ENCODE data around the gene MYO1D. TPM values are rescaled to one million over a fixed set of nuclear protein-coding genes. Genes with fewer than 3 reads are reported as not detected.

Gene MYO1D
- total RNA-seq, 2 donors from 2014 or later, result 42.9 to 43.7 TPM

DNA sequence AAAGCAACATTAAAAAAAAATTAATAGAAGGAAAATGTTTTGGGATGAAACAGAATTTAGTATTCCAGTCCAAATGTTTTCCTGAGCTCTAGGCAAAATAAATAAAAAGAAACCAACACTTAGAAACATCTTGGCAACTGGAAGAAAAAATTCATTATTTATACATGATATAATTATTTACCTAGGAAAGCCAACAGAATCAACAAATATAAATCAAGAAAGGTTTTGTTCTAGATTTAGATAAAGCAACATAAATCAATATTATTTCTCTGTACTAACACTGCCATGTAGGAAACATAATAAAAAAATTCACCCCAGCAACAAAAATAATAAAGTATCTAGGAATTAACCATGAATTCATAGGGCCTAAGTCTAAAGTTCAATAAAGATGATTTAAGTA, 167.4 kb downstream of the MYO1D start:
- H3K27me3 ChIP-seq (ENCODE audit: control insufficient read depth, insufficient read depth, low read length, poor library complexity, severe bottlenecking), result no peaks in the 10 kb centered on the region
- H3K4me3 ChIP-seq (ENCODE audit: low read length), result no peak overlapping the region
- Mint-ChIP-seq H3K27me3 (ENCODE audit: insufficient read depth) (no peaks in the 10 kb centered on the region), H3K27ac (no peak overlapping the region), H3K9me3 (peaks cover 13% of the 10 kb centered on the region), H3K36me3 (ENCODE audit: low read depth) (peaks cover 40% of the 10 kb centered on the region), H3K4me3 (no peak overlapping the region), H3K4me1 (no peaks in the 10 kb centered on the region)
- no peak for DNase-seq
- TF ChIP-seq CTCF (conservative IDR thresholded peaks at IDR 0.05), result no peak
- no peak overlapping the region for H3K27ac ChIP-seq (ENCODE audit: low read depth, low read length)
- H3K4me1 ChIP-seq (ENCODE audit: control insufficient read depth, insufficient read depth, low read length), result no peaks in the 10 kb centered on the region
- no peak overlapping the region for H3K9ac ChIP-seq (ENCODE audit: extremely low read depth, low read length, poor library complexity, severe bottlenecking)
- H3K36me3 ChIP-seq (ENCODE audit: control insufficient read depth, insufficient read depth, low read length), result peaks cover 4% of the 10 kb centered on the region
- no peaks in the 10 kb centered on the region for H3K9me3 ChIP-seq (ENCODE audit: control insufficient read depth, low read length)

- no peaks in the 10 kb centered on the region for H3K4me1 Mint-ChIP-seq
- H3K4me3 ChIP-seq (ENCODE audit: low read length), result no peak overlapping the region
- no peaks in the 10 kb centered on the region for H3K27me3 Mint-ChIP-seq (ENCODE audit: insufficient read depth)
- no peaks in the 10 kb centered on the region for H3K36me3 ChIP-seq (ENCODE audit: control insufficient read depth, insufficient read depth, low read length)
- DNase-seq, result no peak
- 100% methylated on average over 1 of the region's 1 CpG; no CpG with 5 or more reads in 1 of the 2 experiments for WGBS, 2 experiments (ENCODE audit: insufficient coverage in 1 of 2, insufficient read length in 1 of 2)
- no peaks in the 10 kb centered on the region for H3K4me1 ChIP-seq (ENCODE audit: control insufficient read depth, insufficient read depth, low read length)
- no peak for TF ChIP-seq CTCF (conservative IDR thresholded peaks at IDR 0.05)
- H3K4me3 Mint-ChIP-seq, result no peak overlapping the region
- H3K9ac ChIP-seq (ENCODE audit: extremely low read depth, low read length, poor library complexity, severe bottlenecking), result no peak overlapping the region
- H3K36me3 Mint-ChIP-seq (ENCODE audit: low read depth), result peaks cover 19% of the 10 kb centered on the region
- peaks cover 8% of the 10 kb centered on the region for H3K9me3 ChIP-seq (ENCODE audit: control insufficient read depth, low read length)
- H3K9me3 Mint-ChIP-seq, result peaks cover 6% of the 10 kb centered on the region
- H3K27ac Mint-ChIP-seq, result no peak overlapping the region
- no peak overlapping the region for H3K27ac ChIP-seq (ENCODE audit: low read depth, low read length)
- H3K27me3 ChIP-seq (ENCODE audit: control insufficient read depth, insufficient read depth, low read length, poor library complexity, severe bottlenecking), result no peaks in the 10 kb centered on the region
Observed at GRCh38 chr17:32701871-32702270, 175.1 kb downstream of the MYO1D start.

- no peaks in the 10 kb centered on the region for H3K4me1 ChIP-seq (ENCODE audit: control insufficient read depth, insufficient read depth, low read length)
- 100% methylated on average over 1 of the region's 2 CpGs; no CpG with 5 or more reads in 1 of the 2 experiments for WGBS, 2 experiments (ENCODE audit: insufficient coverage in 1 of 2, insufficient read length in 1 of 2)
- DNase-seq, result no peak
- TF ChIP-seq CTCF (conservative IDR thresholded peaks at IDR 0.05), result no peak
- H3K4me3 ChIP-seq (ENCODE audit: low read length), result no peak overlapping the region
- Mint-ChIP-seq H3K27me3 (ENCODE audit: insufficient read depth) (no peaks in the 10 kb centered on the region), H3K27ac (no peak overlapping the region), H3K4me3 (no peak overlapping the region), H3K4me1 (no peaks in the 10 kb centered on the region), H3K36me3 (ENCODE audit: low read depth) (peaks cover 22% of the 10 kb centered on the region), H3K9me3 (peaks cover 17% of the 10 kb centered on the region)
- H3K9me3 ChIP-seq (ENCODE audit: control insufficient read depth, low read length), result peaks cover 22% of the 10 kb centered on the region
- no peaks in the 10 kb centered on the region for H3K27me3 ChIP-seq (ENCODE audit: control insufficient read depth, insufficient read depth, low read length, poor library complexity, severe bottlenecking)
- H3K27ac ChIP-seq (ENCODE audit: low read depth, low read length), result no peak overlapping the region
- no peak overlapping the region for H3K9ac ChIP-seq (ENCODE audit: extremely low read depth, low read length, poor library complexity, severe bottlenecking)
- no peaks in the 10 kb centered on the region for H3K36me3 ChIP-seq (ENCODE audit: control insufficient read depth, insufficient read depth, low read length)
Observed at GRCh38 chr17:32699247-32699646, 177.7 kb downstream of the MYO1D start.
